ENCODE measurements around the gene TBC1D1.

Gene TBC1D1

DNA sequence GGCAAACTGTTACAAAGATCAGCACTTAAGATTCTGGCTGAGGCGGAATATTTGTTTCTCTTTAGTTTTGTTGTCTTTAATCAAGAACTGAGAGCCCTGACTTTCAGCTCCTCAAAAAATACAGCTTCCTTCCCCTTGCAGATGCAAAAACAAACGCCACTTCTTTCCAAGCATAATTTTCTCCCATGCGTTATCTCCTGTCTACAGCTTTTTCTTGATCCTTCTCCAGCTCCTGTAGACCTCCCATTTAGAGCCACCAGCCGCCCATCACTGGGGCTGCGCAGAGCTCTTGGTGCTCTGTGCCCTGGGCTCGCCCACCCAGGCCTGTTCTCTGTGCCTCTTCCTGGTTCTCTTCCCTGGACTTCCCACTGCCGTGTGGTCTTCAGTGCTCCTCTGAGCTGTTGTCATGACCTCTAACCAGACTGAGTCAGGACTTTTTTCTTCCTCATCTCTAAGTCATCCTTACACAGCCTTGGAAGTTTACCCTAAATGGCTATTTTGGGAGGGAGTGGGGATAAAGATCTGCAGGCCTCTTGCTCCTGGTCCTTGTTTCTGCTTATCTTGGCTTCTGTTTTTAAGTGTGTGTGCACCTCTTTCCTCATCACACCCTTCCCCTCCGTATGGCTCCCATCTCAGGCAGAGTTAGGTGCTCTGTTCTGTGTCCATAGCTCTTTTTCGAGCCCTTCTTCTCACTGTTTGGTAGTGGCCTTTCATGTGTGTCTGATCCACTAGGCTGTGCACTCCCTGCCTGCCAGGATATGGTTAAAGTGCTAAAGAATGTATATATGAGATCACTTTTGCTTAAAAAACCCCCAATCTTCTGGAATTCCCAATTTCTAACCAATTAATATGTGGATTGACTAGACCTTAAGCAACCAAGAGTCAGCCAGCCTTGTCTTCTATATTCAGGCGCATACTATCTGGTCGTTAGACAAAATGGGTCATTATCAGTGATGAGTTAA lies 191.8 kb downstream of the TBC1D1 start:
- peak overlapping the region; percentile 3 for H2BK120ac ChIP-seq (ENCODE audit: insufficient read depth, low read length, poor library complexity)
- H2AK5ac ChIP-seq (ENCODE audit: low read length): no peak overlapping the region
- WGBS (ENCODE audit: extremely low coverage, insufficient coverage, insufficient read length): no CpG with 5 or more reads among the region's 11 CpGs
- no peak overlapping the region for H3K4ac ChIP-seq (ENCODE audit: low read depth, low read length)
- no peak overlapping the region for H3K4me2 ChIP-seq (ENCODE audit: low read length)
- peak overlapping the region; percentile 72 for H3K27ac ChIP-seq (ENCODE audit: low read depth, low read length)
- H4K91ac ChIP-seq (ENCODE audit: low read depth, low read length): peak overlapping the region; percentile 59
- H3K36me3 ChIP-seq (ENCODE audit: control insufficient read depth in 1 of 2, insufficient read depth in 2 of 2, low read length in 2 of 2): peaks cover 12 to 15% of the 10 kb centered on the region in 2 experiments
- no peaks in the 10 kb centered on the region for H3K79me2 ChIP-seq (ENCODE audit: control insufficient read depth, insufficient read depth, low read length, poor library complexity)
- peak overlapping the region; percentile 38 for H3K14ac ChIP-seq (ENCODE audit: low read length)
- no peak overlapping the region for H3K9ac ChIP-seq (ENCODE audit: low read length)
- DNase-seq: peak in 1 of 2 donors; percentile 61
- H3K27me3 ChIP-seq (ENCODE audit: insufficient read depth, low read length): no peaks in the 10 kb centered on the region
- H3K79me1 ChIP-seq (ENCODE audit: low read length): peaks cover 6% of the 10 kb centered on the region
- H2AFZ ChIP-seq (ENCODE audit: insufficient read depth, low read length, poor library complexity): no peak overlapping the region
- H3K4me1 ChIP-seq (ENCODE audit: control insufficient read depth in 1 of 2, insufficient read depth in 2 of 2, low read length in 2 of 2): peaks cover 8 to 14% of the 10 kb centered on the region in 2 experiments
- H2BK12ac ChIP-seq (ENCODE audit: low read length): no peak overlapping the region
- no peak overlapping the region for H3K18ac ChIP-seq (ENCODE audit: low read length)
- H3K4me3 ChIP-seq (ENCODE audit: low read depth, low read length): no peak overlapping the region
- H3K9me3 ChIP-seq (ENCODE audit: insufficient read depth, low read depth, low read length): peaks cover 2% of the 10 kb centered on the region
- H3K23ac ChIP-seq (ENCODE audit: low read length): no peak overlapping the region
- peak overlapping the region; percentile 51 for H4K8ac ChIP-seq (ENCODE audit: low read depth, low read length)
- H2BK5ac ChIP-seq (ENCODE audit: low read depth, low read length, poor library complexity): peak overlapping the region; percentile 58
- no peak overlapping the region for H4K12ac ChIP-seq (ENCODE audit: low read depth, low read length)

DNA sequence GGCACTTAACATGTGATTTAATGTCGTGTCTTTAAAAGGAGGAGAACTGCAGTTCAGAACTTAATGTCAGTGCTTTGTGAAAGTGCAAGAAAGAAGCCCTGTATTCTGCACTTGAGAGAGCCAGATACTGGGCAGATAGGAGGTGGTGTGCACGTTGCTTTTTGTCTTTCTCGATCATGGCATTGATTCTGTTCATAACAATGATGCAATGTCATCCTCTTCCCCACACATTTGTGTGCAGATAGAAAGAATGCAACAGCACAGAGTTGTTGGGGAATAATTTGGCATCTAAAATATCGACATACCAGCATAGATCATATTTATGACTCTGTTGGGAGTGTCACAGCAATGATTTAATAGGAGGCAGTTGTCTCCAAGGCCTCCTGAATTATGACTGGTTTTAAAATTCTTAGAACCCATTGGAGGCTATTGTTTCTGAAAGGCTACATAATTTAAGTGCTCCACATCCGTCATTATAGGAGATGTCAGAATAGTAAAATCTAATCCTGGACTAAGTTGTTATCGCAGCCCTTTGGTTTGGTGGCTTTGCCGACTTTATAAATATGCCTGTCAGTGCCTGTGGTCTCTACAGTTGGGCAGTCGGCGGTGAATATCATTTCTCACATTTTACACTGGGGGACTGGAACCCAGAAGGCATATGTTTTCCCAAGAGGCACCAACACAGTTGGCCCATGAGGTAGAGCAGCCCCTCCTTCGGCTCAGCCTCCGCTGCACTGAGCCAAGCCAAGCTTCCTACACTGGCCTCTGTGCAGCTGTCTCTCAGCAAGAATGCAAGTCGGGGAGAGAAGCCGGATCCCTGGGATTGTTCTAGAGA lies 194.2 kb downstream of the TBC1D1 start:
- Histone ChIP-seq H3K4ac (ENCODE audit: low read depth, low read length) (no peak overlapping the region), H3K9ac (ENCODE audit: low read length) (no peak overlapping the region), H3K79me1 (ENCODE audit: low read length) (peaks cover 6% of the 10 kb centered on the region), H3K9me3 (ENCODE audit: insufficient read depth, low read depth, low read length) (peaks cover 2% of the 10 kb centered on the region), H3K23ac (ENCODE audit: low read length) (no peak overlapping the region), H2AK5ac (ENCODE audit: low read length) (no peak overlapping the region), H4K8ac (ENCODE audit: low read depth, low read length) (no peak overlapping the region), H3K4me1 (ENCODE audit: control insufficient read depth in 1 of 2, insufficient read depth in 2 of 2, low read length in 2 of 2) (peaks cover 8 to 16% of the 10 kb centered on the region in 2 experiments), H3K18ac (ENCODE audit: low read length) (no peak overlapping the region), H3K27me3 (ENCODE audit: insufficient read depth, low read length) (no peaks in the 10 kb centered on the region), H2BK12ac (ENCODE audit: low read length) (no peak overlapping the region), H2BK120ac (ENCODE audit: insufficient read depth, low read length, poor library complexity) (no peak overlapping the region), H2AFZ (ENCODE audit: insufficient read depth, low read length, poor library complexity) (no peak overlapping the region), H3K36me3 (ENCODE audit: control insufficient read depth in 1 of 2, insufficient read depth in 2 of 2, low read length in 2 of 2) (peaks cover 8 to 15% of the 10 kb centered on the region in 2 experiments), H3K4me2 (ENCODE audit: low read length) (no peak overlapping the region), H4K91ac (ENCODE audit: low read depth, low read length) (no peak overlapping the region), H3K27ac (ENCODE audit: low read depth, low read length) (no peak overlapping the region), H4K12ac (ENCODE audit: low read depth, low read length) (no peak overlapping the region), H3K79me2 (ENCODE audit: control insufficient read depth, insufficient read depth, low read length, poor library complexity) (no peaks in the 10 kb centered on the region), H3K4me3 (ENCODE audit: low read depth, low read length) (no peak overlapping the region), H2BK5ac (ENCODE audit: low read depth, low read length, poor library complexity) (no peak overlapping the region), H3K14ac (ENCODE audit: low read length) (no peak overlapping the region)
- peak in 1 of 2 donors; percentile 24 for DNase-seq
- WGBS (ENCODE audit: extremely low coverage, insufficient coverage, insufficient read length): no CpG with 5 or more reads among the region's 13 CpGs

DNA sequence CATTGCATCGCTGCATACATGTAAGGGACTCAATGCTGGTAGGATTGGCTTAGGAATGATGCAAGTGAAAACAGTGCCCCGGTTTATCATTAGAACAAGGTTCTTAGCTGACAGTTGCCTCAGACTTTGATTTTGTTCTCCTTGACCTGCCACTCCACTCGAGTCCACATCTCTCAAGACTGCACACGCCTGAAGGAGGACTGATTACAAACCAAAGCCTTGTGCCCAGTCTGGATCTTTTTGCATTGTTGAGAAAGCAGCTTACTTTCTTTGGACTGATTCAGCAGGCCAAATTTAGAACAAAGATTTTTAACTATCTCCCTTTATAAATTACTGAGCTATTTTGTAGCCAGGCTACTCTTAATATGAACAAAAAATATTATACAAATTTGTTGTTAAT lies 194.9 kb downstream of the TBC1D1 start:
- Histone ChIP-seq H3K36me3 (ENCODE audit: control insufficient read depth in 1 of 2, insufficient read depth in 2 of 2, low read length in 2 of 2) (peaks cover 6 to 15% of the 10 kb centered on the region in 2 experiments), H4K8ac (ENCODE audit: low read depth, low read length) (no peak overlapping the region), H3K4me3 (ENCODE audit: low read depth, low read length) (no peak overlapping the region), H2BK12ac (ENCODE audit: low read length) (no peak overlapping the region), H2AFZ (ENCODE audit: insufficient read depth, low read length, poor library complexity) (no peak overlapping the region), H4K12ac (ENCODE audit: low read depth, low read length) (no peak overlapping the region), H3K27me3 (ENCODE audit: insufficient read depth, low read length) (no peaks in the 10 kb centered on the region), H3K23ac (ENCODE audit: low read length) (no peak overlapping the region), H2BK5ac (ENCODE audit: low read depth, low read length, poor library complexity) (no peak overlapping the region), H3K9me3 (ENCODE audit: insufficient read depth, low read depth, low read length) (peaks cover 2% of the 10 kb centered on the region), H3K4me2 (ENCODE audit: low read length) (no peak overlapping the region), H2AK5ac (ENCODE audit: low read length) (no peak overlapping the region), H4K91ac (ENCODE audit: low read depth, low read length) (no peak overlapping the region), H3K18ac (ENCODE audit: low read length) (no peak overlapping the region), H3K79me1 (ENCODE audit: low read length) (peaks cover 6% of the 10 kb centered on the region), H2BK120ac (ENCODE audit: insufficient read depth, low read length, poor library complexity) (no peak overlapping the region), H3K4ac (ENCODE audit: low read depth, low read length) (no peak overlapping the region), H3K4me1 (ENCODE audit: control insufficient read depth in 1 of 2, insufficient read depth in 2 of 2, low read length in 2 of 2) (peaks cover 8 to 14% of the 10 kb centered on the region in 2 experiments), H3K27ac (ENCODE audit: low read depth, low read length) (no peak overlapping the region), H3K14ac (ENCODE audit: low read length) (no peak overlapping the region), H3K79me2 (ENCODE audit: control insufficient read depth, insufficient read depth, low read length, poor library complexity) (no peaks in the 10 kb centered on the region), H3K9ac (ENCODE audit: low read length) (no peak overlapping the region)
- no peak for DNase-seq
- no CpG with 5 or more reads among the region's 4 CpGs for WGBS (ENCODE audit: extremely low coverage, insufficient coverage, insufficient read length)

DNA sequence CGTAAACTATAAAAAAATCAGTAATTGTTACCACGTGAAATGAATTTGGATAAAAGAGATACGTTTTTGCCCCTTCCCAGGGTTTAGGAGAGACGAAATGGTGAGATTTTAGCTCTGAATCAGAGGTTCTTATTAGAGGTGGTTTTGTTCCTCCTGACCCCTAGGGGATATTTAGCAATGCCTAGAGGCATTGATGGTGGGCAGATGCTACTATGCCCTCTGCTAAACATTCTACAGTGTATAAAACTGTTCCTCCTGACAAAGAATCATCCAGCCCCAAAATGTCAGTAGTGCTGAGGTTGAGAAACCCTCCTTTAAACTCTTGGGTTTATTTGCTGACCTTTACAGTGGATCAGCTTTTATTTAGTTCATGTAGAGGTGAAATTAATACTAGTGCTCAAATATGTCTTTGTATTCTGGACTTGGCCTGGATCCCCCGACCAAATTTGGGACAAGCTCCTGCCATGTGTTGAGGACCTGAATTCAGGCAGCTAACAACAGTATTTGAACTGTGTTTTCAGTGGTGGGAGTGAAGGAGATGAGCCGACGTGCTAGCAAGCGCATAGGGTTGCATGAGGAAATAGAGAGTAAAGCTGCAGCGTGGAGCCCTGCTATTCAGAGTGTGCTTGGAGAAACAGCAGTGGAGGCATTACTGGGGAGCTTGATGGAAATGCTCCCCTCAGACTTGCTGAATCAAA lies 195.4 kb downstream of the TBC1D1 start:
- peak in 1 of 2 donors; percentile 27 for DNase-seq
- no peak overlapping the region for H4K12ac ChIP-seq (ENCODE audit: low read depth, low read length)
- H2BK120ac ChIP-seq (ENCODE audit: insufficient read depth, low read length, poor library complexity): no peak overlapping the region
- H2BK12ac ChIP-seq (ENCODE audit: low read length): no peak overlapping the region
- H3K9me3 ChIP-seq (ENCODE audit: insufficient read depth, low read depth, low read length): peaks cover 2% of the 10 kb centered on the region
- no peak overlapping the region for H3K23ac ChIP-seq (ENCODE audit: low read length)
- no peak overlapping the region for H2BK5ac ChIP-seq (ENCODE audit: low read depth, low read length, poor library complexity)
- H3K4me3 ChIP-seq (ENCODE audit: low read depth, low read length): no peak overlapping the region
- no peak overlapping the region for H3K14ac ChIP-seq (ENCODE audit: low read length)
- no CpG with 5 or more reads among the region's 9 CpGs for WGBS (ENCODE audit: extremely low coverage, insufficient coverage, insufficient read length)
- H3K79me1 ChIP-seq (ENCODE audit: low read length): peaks cover 6% of the 10 kb centered on the region
- no peak overlapping the region for H3K27ac ChIP-seq (ENCODE audit: low read depth, low read length)
- H3K18ac ChIP-seq (ENCODE audit: low read length): no peak overlapping the region
- H3K27me3 ChIP-seq (ENCODE audit: insufficient read depth, low read length): no peaks in the 10 kb centered on the region
- H3K4me1 ChIP-seq (ENCODE audit: control insufficient read depth in 1 of 2, insufficient read depth in 2 of 2, low read length in 2 of 2): peaks cover 8 to 11% of the 10 kb centered on the region in 2 experiments
- no peak overlapping the region for H3K4ac ChIP-seq (ENCODE audit: low read depth, low read length)
- no peaks in the 10 kb centered on the region for H3K79me2 ChIP-seq (ENCODE audit: control insufficient read depth, insufficient read depth, low read length, poor library complexity)
- no peak overlapping the region for H4K8ac ChIP-seq (ENCODE audit: low read depth, low read length)
- H3K36me3 ChIP-seq (ENCODE audit: control insufficient read depth in 1 of 2, insufficient read depth in 2 of 2, low read length in 2 of 2): peaks cover 2 to 18% of the 10 kb centered on the region in 2 experiments
- no peak overlapping the region for H2AFZ ChIP-seq (ENCODE audit: insufficient read depth, low read length, poor library complexity)
- H3K9ac ChIP-seq (ENCODE audit: low read length): no peak overlapping the region
- no peak overlapping the region for H2AK5ac ChIP-seq (ENCODE audit: low read length)
- no peak overlapping the region for H3K4me2 ChIP-seq (ENCODE audit: low read length)
- no peak overlapping the region for H4K91ac ChIP-seq (ENCODE audit: low read depth, low read length)

All from trophoblast cell (in vitro differentiated cells and primary cell).